Aortic smooth muscle cell (primary cell): Measurements from ENCODE around the gene ACTMAP. TPM values are rescaled to one million over a fixed set of nuclear protein-coding genes. Genes with fewer than 3 reads are reported as not detected.

Experiments used
- total RNA-seq: library from RNA; depleted of rRNA; stranded (reverse); fragments of >200 nt; gene quantifications from 2 replicates; pipeline ENCODE4 v1.2.3, GENCODE V29; 2014

Gene ACTMAP, protein sequence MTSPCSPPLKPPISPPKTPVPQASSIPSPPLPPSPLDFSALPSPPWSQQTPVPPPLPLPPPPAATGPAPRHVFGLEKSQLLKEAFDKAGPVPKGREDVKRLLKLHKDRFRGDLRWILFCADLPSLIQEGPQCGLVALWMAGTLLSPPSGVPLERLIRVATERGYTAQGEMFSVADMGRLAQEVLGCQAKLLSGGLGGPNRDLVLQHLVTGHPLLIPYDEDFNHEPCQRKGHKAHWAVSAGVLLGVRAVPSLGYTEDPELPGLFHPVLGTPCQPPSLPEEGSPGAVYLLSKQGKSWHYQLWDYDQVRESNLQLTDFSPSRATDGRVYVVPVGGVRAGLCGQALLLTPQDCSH
- total RNA-seq: 0.53 and 0.56 TPM in 2 replicates

DNA sequence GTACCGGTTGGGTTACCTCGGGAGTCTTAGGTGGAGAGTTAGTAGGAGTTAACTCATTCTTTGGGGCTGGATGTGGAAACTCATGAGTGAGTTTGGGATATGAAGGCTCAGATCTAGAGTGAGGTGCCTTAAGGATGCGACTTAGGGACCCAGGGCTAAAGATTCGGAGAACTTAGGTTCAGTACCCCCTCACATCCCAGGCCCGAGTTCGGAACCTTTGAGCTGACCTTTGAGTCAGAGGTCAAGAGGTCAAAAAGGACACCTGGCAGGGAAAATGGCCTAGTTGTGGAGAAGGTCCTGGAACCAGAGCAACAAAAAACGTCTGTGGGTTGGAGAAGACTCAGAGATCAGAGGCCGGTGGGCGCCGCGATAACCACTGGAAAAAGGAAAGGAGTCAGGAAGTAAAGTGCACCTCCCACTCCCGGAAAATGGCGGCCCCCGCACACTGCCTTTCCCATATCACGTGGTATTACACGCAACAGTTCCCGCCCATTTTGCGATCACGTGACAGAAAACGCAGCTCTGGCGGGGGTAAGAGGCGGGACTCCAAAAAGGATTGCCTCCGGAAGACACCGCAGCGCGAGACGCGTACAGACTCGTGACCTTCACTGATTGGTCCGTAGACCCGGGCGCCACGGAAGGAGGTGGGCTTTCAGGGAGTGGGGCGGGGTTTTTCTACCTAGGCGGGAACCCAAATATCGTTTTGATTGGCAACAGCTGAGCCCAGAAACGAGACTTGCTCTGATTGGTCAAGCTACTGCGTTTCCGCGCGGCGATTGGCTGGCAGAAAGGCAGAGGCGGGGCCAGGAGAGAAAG lies at the start of gene ACTMAP:
Gene ACTMAP (minus strand): TSS at position 420 of the 816 bp plus-strand sequence. CDS start 674 bp downstream, outside the sequence.

DNA sequence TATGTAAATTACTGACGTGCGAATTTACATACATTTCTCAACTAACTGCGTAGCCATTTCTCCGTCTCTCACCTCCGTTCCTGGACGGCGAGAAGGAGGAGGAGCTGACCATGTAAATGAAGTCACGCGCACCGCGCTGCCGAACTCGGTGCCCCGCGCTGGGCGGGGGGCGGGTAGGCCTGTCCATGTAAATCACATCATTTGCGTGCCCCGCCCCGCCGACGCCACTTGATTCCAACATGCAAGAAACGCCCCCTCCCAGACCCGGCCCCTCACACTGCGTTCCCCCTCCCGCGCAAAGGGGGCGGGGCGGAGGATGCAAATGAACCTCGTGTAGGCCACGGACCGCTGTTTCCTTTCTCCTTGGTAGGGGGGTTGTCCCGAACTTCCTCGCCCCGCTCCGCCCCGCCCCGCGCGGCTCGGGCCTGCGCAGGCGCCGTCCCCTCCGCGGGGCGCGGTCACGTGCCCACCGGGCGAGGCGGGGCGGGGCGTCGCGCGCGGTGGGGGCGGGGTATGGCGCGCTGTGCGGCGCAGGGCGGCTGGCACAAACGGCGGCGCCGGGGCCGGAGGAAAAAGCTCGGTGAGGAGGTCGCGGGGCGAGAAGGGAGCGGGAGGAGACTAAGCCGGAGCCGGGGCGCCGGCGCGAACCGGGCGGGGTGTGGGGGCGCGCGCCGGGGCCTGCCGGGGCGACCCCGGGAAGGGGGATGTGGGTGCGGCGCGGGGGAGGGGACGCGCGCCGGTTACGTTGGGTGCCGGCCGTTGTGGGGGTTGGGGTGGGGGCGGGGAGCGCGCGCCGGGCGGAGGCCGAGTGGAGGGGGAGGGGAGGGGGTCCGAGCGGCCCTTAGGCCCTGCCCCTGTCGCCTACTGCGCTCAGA lies 48.6 kb upstream of the ACTMAP start, which contains the start of gene EGLN2:
Gene EGLN2 (plus strand): TSS at position 509 of the 875 bp plus-strand sequence. CDS start 1,382 bp downstream, outside the sequence.

DNA sequence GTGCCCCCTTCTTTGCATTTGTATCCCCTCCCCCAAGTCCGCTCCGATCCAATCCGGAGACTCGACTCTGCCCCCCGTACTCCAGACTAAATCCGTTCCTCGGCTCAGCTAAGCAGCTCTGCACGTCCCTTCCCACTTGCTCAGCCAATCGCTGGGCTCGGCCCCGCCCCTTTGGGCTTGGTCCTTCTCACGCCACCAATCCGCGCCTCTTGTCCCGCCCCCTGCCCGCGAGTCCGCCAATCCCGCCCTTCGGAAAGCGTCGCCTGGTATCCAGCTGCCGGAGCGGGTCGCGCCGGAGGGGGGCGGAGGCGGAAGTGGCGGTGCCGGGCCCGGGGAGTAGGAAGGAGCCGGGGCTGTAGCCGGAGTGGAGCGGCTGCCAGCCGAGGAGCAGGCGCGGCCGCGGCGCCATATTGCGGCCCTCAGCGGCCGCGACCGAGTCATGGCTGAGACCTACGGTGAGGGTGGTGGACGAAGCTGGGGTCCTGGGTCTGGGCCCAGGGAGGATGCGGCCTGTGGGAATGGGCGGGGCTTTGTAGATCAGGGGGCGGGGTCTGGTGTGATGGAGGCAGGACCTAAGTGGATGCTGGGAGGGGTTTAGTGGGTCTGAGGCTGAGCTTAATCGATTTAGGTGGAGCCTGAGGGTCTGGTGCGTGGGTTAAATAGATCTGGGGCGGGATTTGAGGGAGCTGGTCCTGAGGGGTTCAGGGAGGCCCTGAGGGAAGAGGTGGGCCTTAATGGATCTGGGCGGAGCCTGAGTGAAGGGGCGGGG lies 27.8 kb upstream of the ACTMAP start, which contains the start of gene RAB4B:
Gene RAB4B (plus strand): TSS at position 311 of the 769 bp plus-strand sequence. CDS start 129 bp downstream, at position 440.

DNA sequence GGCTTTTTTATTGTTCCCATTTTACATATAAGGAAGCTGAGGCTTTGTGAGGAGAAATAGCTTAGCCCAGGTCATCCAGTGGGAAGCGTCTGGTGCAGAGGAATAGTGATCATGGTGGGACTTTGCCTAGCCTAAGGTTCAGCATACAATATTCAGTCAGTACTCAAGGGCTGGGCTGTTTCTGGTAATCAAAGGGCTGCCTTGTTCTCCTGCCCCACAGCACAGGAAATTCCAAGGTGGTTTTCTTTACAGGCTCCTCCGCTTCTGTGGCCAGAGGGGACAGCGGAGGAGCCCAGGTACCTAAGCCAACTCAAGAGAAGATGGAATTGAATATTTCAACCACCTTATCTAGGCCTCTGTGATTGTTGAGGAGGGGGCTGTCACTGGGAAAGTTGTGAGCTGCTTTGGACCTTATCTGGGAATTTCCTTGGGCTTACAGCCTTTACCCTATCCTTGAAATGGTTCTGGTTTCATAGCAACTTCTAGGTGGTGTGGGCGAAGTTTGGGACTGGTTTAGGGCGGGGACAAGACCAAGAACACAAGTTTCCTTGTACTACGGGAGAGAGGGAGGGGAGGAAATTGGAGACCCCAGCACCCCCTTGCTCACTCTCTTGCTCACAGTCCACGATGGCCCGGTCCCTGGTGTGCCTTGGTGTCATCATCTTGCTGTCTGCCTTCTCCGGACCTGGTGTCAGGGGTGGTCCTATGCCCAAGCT lies 24.8 kb upstream of the ACTMAP start, which contains the start of gene MIA:
Gene MIA (plus strand): TSS at position 606 of the 716 bp plus-strand sequence. CDS start 22 bp downstream, at position 628.

DNA sequence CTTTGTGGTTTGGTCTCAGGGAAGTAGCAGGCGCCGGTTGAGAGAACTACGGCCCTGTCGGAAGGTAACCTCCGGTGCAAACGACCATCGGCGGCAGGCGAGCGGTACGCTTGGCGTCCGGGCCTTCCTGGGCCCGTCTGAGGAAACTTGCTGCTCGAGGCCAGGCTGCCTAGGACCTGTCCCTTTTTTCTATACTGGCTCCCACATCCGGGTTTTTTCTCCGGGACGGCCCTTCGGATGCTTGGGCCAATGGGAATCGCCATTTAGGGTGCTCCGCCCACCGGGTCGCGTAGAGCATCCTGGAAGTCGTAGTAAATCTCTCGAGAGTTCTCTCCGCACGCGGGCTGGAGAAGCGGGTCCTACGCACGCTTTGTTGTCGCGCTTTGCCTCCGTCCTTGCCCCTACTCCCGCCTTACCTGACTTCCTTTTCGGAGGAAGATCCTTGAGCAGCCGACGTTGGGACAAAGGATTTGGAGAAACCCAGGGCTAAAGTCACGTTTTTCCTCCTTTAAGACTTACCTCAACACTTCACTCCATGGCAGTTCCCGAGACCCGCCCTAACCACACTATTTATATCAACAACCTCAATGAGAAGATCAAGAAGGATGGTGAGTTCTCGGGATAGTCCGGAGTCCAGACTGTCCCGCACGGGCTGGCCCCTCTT lies 729 bp upstream of the ACTMAP start, which contains the start of gene SNRPA:
Gene SNRPA (plus strand): TSS at position 330 of the 664 bp plus-strand sequence. CDS start 206 bp downstream, at position 536.

DNA sequence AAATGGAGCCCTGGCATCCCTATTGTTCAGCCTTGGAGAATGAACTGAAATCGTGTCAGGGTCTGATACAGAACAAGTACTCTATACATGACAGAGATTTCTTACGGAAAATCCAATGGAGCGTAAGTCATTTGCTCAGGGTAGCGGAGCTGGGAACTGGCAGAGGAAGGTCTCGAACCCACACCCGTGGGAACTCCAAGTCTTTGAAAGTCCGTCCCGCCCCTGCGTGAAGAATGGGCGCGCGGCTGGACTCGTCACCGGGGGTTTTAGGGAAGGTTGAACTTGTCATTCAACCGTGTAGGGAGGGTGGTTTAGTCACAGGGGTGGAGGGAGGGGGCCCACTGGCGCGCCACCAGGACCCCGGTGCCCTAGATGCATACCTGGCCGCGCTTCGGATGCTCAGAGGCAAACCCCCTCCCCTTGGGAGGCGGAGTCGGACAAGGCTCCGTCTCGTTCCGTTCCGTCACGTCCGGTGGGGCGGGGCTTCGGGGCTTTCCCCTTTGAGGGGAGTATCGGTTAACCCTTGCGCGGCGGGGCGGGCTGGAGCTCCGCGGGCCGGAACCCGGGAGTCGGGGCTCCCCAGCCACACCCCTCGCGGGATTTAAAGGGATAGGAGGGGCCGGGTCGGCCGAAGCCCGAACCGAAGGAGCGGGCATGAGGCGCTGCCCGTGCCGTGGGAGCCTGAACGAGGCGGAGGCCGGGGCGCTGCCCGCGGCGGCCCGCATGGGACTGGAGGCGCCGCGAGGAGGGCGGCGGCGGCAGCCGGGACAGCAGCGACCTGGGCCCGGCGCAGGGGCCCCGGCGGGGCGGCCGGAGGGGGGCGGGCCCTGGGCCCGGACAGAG lies 33.6 kb downstream of the ACTMAP start, which contains the start of the genes COQ8B and ITPKC:
Gene COQ8B (minus strand): TSS at position 405 of the 843 bp plus-strand sequence. CDS start 2,254 bp downstream, outside the sequence.
Gene ITPKC (plus strand): TSS at position 631 of the 843 bp plus-strand sequence. CDS start 24 bp downstream, at position 655.

Other genes with a start within 250 kb of the ACTMAP start
- 14.5 and 25.6 TPM in 2 replicates for gene SHKBP1, start 173.6 kb downstream of the ACTMAP start, total RNA-seq
- 14.5 and 16.1 TPM in 2 replicates for gene LTBP4, start 149.1 kb downstream of the ACTMAP start, total RNA-seq
- 22.6 and 40.8 TPM in 2 replicates for gene NUMBL, start 59.8 kb downstream of the ACTMAP start, total RNA-seq
- 34.6 and 36.7 TPM in 2 replicates for gene COQ8B, start 33.6 kb downstream of the ACTMAP start, total RNA-seq
- 10.4 and 11.8 TPM in 2 replicates for gene ITPKC, start 33.4 kb downstream of the ACTMAP start, total RNA-seq
- gene SNRPA, start 726 bp upstream of the ACTMAP start, total RNA-seq: 47.2 and 51.1 TPM in 2 replicates
- 0.66 TPM in 1 of 2 replicates, not detected in the other for gene MIA, start 25.0 kb upstream of the ACTMAP start, total RNA-seq
- 7.0 and 8.5 TPM in 2 replicates for gene RAB4B, start 27.8 kb upstream of the ACTMAP start, total RNA-seq
- gene EGLN2, start 48.7 kb upstream of the ACTMAP start, total RNA-seq: 83.9 and 90.5 TPM in 2 replicates
- gene CYP2A6, start 100.0 kb upstream of the ACTMAP start, total RNA-seq: not detected in 2 replicates
- gene CYP2A7, start 131.8 kb upstream of the ACTMAP start, total RNA-seq: not detected in 2 replicates
- gene CYP2B6, start 240.8 kb upstream of the ACTMAP start, total RNA-seq: not detected in 2 replicates